HG03045 (cell line): ENCODE data around the gene GEMIN4.
A peak's percentile ranks its signal among the peaks of the same experiment; 100 is the strongest.
"Not testable (repeated sequence)": the region's sequence is repeated elsewhere in the genome, so short reads cannot be mapped to it uniquely, and the experiment has no call there.

Source experiments
- ATAC-seq: cut with Tn5 transposase; IDR thresholded peaks from one replicate; pipeline ENCODE4 v1.9.1; 2021; ENCODE audit warnings: mild to moderate bottlenecking, moderate library complexity; ENCODE audit not compliant: unreplicated experiment

Gene GEMIN4

GRCh38 chr17:781805-782731 is 30.0 kb upstream of the GEMIN4 start, which contains the start of the genes GLOD4 and MRM3:
TSS of gene GLOD4 (minus strand) at chr17:782280. CDS start at chr17:782255, 25 bp downstream.
TSS of gene MRM3 (plus strand) at chr17:782353. CDS start at chr17:782379, 26 bp downstream.
- peak; percentile 84 for ATAC-seq

GRCh38 chr17:778096-778495 is 26.0 kb upstream of the GEMIN4 start:
- no peak for ATAC-seq

GRCh38 chr17:774313-774584 is 22.2 kb upstream of the GEMIN4 start:
- no peak for ATAC-seq

GRCh38 chr17:773467-774312 is 21.6 kb upstream of the GEMIN4 start:
- ATAC-seq, result no peak

GRCh38 chr17:773016-773415 is 21.0 kb upstream of the GEMIN4 start:
- no peak for ATAC-seq

GRCh38 chr17:767076-767475 is 15.0 kb upstream of the GEMIN4 start:
- ATAC-seq, result no peak

- no peak for ATAC-seq
Measured at GRCh38 chr17:760371-760770, 8.3 kb upstream of the GEMIN4 start.

- ATAC-seq, result no peak
Measured at GRCh38 chr17:759964-760363, 7.9 kb upstream of the GEMIN4 start.

GRCh38 chr17:756010-756567 is 4.0 kb upstream of the GEMIN4 start:
- not testable (repeated sequence) for ATAC-seq

GRCh38 chr17:755319-755961 is 3.4 kb upstream of the GEMIN4 start:
- not testable (repeated sequence) for ATAC-seq

GRCh38 chr17:753418-753817 is 1.4 kb upstream of the GEMIN4 start:
- ATAC-seq, result no peak

- ATAC-seq, result peak; percentile 2
Measured at GRCh38 chr17:752620-753219, 656 bp upstream of the GEMIN4 start.

- ATAC-seq, result peak; percentile 33
Measured at GRCh38 chr17:751269-752001, 629 bp downstream of the GEMIN4 start.

- no peak for ATAC-seq
Measured at GRCh38 chr17:750431-751037, 1.5 kb downstream of the GEMIN4 start.

GRCh38 chr17:749359-749758 is 2.7 kb downstream of the GEMIN4 start:
- ATAC-seq, result not testable (repeated sequence)

- ATAC-seq, result not testable (repeated sequence)
Measured at GRCh38 chr17:748604-749003, 3.5 kb downstream of the GEMIN4 start.

- no peak for ATAC-seq
Measured at GRCh38 chr17:746783-747629, 5.1 kb downstream of the GEMIN4 start.

GRCh38 chr17:746181-746580 is 5.9 kb downstream of the GEMIN4 start:
- no peak for ATAC-seq

GRCh38 chr17:745406-745805 is 6.7 kb downstream of the GEMIN4 start:
- no peak for ATAC-seq
